Liver (tissue), 9 donors: Measurements from ENCODE around the gene C19orf47. TPM values are rescaled to one million over a fixed set of nuclear protein-coding genes. Genes with fewer than 3 reads are reported as not detected.

ENCODE experiments used
- DNase-seq: peaks from one replicate; pipeline ENCODE4 v3.0.0-alpha.2; 2017; ENCODE audit warnings: low spot score
- H3K27ac ChIP-seq, 2 donors: one replicate each; pipeline ENCODE4 v1.7.0; 2013; ENCODE audit warnings: inconsistent platforms in 2 of 2, low read length in 2 of 2, control low read depth in 1 of 2, low read depth in 1 of 2, mild to moderate bottlenecking in 1 of 2
- H3K27me3 ChIP-seq, 4 donors: one replicate each; pipeline versions ENCODE4 v1.6.1 to v1.7.0; 2013; ENCODE audit warnings: low read length in 3 of 4, inconsistent platforms in 1 of 4, mild to moderate bottlenecking in 1 of 4, moderate library complexity in 1 of 4; ENCODE audit not compliant: control insufficient read depth in 4 of 4, insufficient read depth in 4 of 4
- H3K36me3 ChIP-seq, 4 donors: one replicate each; pipeline versions ENCODE4 v1.6.1 to v1.7.0; 2013; ENCODE audit warnings: low read length in 3 of 4, mild to moderate bottlenecking in 3 of 4, low read depth in 1 of 4, moderate library complexity in 1 of 4; ENCODE audit not compliant: control insufficient read depth in 4 of 4, insufficient read depth in 3 of 4
- H3K4me1 ChIP-seq, 4 donors: one replicate each; pipeline versions ENCODE4 v1.6.1 to v1.7.0; 2013; ENCODE audit warnings: low read length in 3 of 4, mild to moderate bottlenecking in 3 of 4, moderate library complexity in 1 of 4; ENCODE audit not compliant: control insufficient read depth in 4 of 4, insufficient read depth in 4 of 4
- H3K4me3 ChIP-seq, 3 donors: one replicate each; pipeline versions ENCODE4 v1.6.1 to v1.7.0; 2013; ENCODE audit warnings: low read length in 3 of 3, control low read depth in 1 of 3, low read depth in 1 of 3, mild to moderate bottlenecking in 1 of 3
- H3K9ac ChIP-seq, 2 donors: one replicate each; pipeline ENCODE4 v1.7.0; 2013; ENCODE audit warnings: low read length in 2 of 2, mild to moderate bottlenecking in 2 of 2, moderate library complexity in 2 of 2, control low read depth in 1 of 2, low read depth in 1 of 2
- H3K9me3 ChIP-seq, 4 donors: one replicate each; pipeline versions ENCODE4 v1.6.1 to v1.7.0; 2013; ENCODE audit warnings: low read length in 3 of 4; ENCODE audit not compliant: control insufficient read depth in 4 of 4
- FOXA1 ChIP-seq: IDR thresholded peaks from 2 replicates; pipeline ENCODE4 v1.6.1; 2016; ENCODE audit warnings: antibody characterized with exemption
- FOXA2 ChIP-seq: IDR thresholded peaks from 2 replicates; pipeline ENCODE4 v1.6.1; 2016; ENCODE audit warnings: antibody characterized with exemption
- HNF4G ChIP-seq: IDR thresholded peaks from 2 replicates; pipeline ENCODE4 v1.6.1; 2016; ENCODE audit warnings: antibody characterized with exemption
- JUND ChIP-seq, 2 donors: IDR thresholded peaks; 2 replicates each; pipeline ENCODE4 v1.6.1; 2016; ENCODE audit warnings: antibody characterized with exemption in 2 of 2
- SP1 ChIP-seq: IDR thresholded peaks from 2 replicates; pipeline ENCODE4 v1.6.1; 2018; ENCODE audit warnings: antibody characterized with exemption, mild to moderate bottlenecking
- YY1 ChIP-seq: IDR thresholded peaks from 2 replicates; pipeline ENCODE4 v1.6.1; 2016; ENCODE audit warnings: antibody characterized with exemption, mild to moderate bottlenecking
- WGBS: extraction: QIAGEN DNeasy Blood & Tissue Kit; methylation state at CpG from one replicate; pipeline ENCODE4 v1.1.7; 2013; 5-methylcytosine and 5-hydroxymethylcytosine counted together
- polyA plus RNA-seq, 2 donors: library from polyadenylated mRNA; stranded (reverse) in 1 of 2; unstranded in 1 of 2; fragments of 200-250 nt in 1 of 2; fragments of >200 nt in 1 of 2; fragmentation: Nextera tagmentation in 1 of 2; extraction: Ambion mirVana in 1 of 2; gene quantifications; one replicate each; pipeline versions ENCODE4 v1.2.1 to v1.2.3, GENCODE V29; 2013 to 2015
- total RNA-seq, 2 donors: library from RNA; depleted of rRNA; stranded (reverse); fragments of >200 nt; gene quantifications; one replicate each; pipeline ENCODE4 v1.2.3, GENCODE V29; 2014
- TF ChIP-seq, protein P1 (sequence below): fragments of 150-350 bp; IDR thresholded peaks from 2 replicates; pipeline ENCODE4 v1.5.1; 2017; ENCODE audit warnings: improper control_type of control experiment, low read depth, low read length; ENCODE audit not compliant: missing input control
- TF ChIP-seq, protein P2 (sequence below): IDR thresholded peaks from 2 replicates; pipeline ENCODE4 v1.6.1; 2016; ENCODE audit warnings: antibody characterized with exemption
- TF ChIP-seq, protein P3 (sequence below): IDR thresholded peaks from 2 replicates; pipeline ENCODE4 v1.6.1; 2016; ENCODE audit warnings: antibody characterized with exemption, mild to moderate bottlenecking
- donor health status: healthy.
- donor health status: healthy.
- donor health status: healthy.
- donor health status: healthy.
- donor health status: healthy.

C19orf47 gene
- total and polyA plus RNA-seq, 4 donors, result 3.9 to 6.0 (median 5.0) TPM

DNA sequence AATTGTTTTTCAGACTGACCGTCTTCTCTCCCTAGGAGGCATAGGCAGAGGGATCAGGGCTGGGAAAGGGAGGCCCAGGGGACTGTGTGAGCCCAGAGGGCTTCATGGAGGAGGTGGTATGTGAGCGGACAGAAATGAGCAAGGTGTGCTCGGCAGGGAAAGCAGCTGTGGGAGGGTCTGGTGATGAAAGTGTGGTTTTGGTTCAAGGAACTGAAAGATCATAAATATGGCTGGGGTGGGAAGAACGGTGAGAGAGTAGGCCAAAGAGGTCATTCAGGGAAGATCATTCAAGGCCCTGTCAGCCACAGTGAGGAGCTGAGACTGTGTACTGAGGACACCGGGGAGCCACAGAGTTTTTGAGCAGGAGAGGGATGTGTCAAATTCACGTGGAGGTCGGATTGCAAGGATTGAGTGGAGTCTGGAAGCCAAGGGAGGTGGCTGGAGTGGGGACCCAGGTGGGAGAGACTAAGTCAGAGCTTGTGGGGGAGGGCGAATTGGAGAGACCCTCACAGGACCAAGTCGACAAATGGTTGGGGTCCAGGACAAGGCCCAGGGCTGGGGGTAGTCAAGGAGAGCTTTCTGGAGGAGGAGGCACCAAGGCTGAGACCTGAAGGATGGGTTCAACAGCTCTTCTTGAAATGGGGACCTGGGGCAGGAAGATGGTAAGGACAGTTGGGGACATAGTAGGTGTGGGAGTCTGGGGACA lies 7.9 kb upstream of the C19orf47 start:
- no peak overlapping the region for H3K4me3 ChIP-seq
- no peak for TF ChIP-seq SP1
- TF ChIP-seq FOXA1, result no peak
- TF ChIP-seq JUND (IDR thresholded peaks at IDR 0.05), result no peak
- TF ChIP-seq HNF4G, result no peak
- H3K9me3 ChIP-seq, result no peaks in the 10 kb centered on the region
- peaks cover 0 to 2% (median 0%) of the 10 kb centered on the region in 4 donors for H3K36me3 ChIP-seq
- DNase-seq, result no peak
- H3K27me3 ChIP-seq, result no peaks in the 10 kb centered on the region
- no peak overlapping the region for H3K9ac ChIP-seq
- 89% methylated on average over 9 of the region's 9 CpGs for WGBS
- H3K4me1 ChIP-seq, result peaks cover 0 to 14% (median 3%) of the 10 kb centered on the region in 4 donors
- no peak overlapping the region for H3K27ac ChIP-seq

DNA sequence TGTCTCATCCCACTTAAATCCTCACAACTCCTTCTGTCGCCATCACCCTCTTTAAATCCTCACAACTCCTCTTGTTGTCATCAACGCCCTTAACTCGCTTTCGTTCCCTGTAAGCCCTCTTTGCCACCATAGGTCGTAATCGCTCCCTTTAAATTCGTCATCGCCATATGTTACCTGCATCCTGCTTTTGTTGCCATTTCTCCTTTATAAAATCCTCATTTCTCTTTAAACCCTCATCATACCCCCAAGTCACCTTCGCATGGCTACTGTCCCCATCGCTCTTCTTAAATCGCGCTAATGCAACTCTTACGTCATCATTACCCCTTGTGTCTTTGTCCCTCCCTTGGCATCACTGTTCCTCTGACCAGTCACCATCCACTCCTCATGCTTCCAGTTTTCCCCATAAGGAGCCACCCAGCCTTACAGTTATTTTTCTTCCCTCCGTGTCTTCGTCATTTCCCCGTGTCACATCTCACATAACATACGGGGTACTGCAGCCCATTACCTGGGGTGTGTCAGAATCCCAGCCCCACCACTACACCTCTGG lies 837 bp upstream of the C19orf47 start:
- Histone ChIP-seq H3K4me3 (peak overlapping the region; percentile 85 to 92 (median 87)), H3K27me3 (no peaks in the 10 kb centered on the region), H3K9ac (peak overlapping the region; percentile 57), H3K36me3 (peaks cover 0 to 2% (median 0%) of the 10 kb centered on the region in 4 donors), H3K4me1 (peaks cover 0 to 19% (median 14%) of the 10 kb centered on the region in 4 donors), H3K27ac (peak overlapping the region in 1 of 2 donors; percentile 68), H3K9me3 (no peaks in the 10 kb centered on the region)
- no peak for DNase-seq
- no peak for TF ChIP-seq YY1
- 29% methylated on average over 17 of the region's 17 CpGs for WGBS

DNA sequence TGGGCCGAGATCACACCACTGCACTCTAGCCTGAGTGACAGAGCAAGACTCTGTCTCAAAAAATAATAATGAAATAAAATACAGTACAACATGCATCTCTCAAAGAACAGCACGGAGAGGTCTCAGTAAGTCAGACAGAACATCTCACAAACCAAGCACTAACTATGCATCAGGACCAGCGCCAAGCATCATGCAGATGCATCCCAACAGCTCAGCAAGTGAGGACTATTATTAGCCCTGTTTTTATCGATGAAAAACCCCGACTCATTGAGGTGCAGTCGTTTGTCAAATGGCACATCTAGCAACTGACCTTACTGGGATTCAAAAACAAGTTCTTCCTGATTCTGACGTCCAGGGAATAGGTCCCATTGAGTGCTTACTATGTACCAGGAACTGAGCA lies 3.8 kb downstream of the C19orf47 start:
- H3K9ac ChIP-seq, result no peak overlapping the region
- TF ChIP-seq, protein P1, sequence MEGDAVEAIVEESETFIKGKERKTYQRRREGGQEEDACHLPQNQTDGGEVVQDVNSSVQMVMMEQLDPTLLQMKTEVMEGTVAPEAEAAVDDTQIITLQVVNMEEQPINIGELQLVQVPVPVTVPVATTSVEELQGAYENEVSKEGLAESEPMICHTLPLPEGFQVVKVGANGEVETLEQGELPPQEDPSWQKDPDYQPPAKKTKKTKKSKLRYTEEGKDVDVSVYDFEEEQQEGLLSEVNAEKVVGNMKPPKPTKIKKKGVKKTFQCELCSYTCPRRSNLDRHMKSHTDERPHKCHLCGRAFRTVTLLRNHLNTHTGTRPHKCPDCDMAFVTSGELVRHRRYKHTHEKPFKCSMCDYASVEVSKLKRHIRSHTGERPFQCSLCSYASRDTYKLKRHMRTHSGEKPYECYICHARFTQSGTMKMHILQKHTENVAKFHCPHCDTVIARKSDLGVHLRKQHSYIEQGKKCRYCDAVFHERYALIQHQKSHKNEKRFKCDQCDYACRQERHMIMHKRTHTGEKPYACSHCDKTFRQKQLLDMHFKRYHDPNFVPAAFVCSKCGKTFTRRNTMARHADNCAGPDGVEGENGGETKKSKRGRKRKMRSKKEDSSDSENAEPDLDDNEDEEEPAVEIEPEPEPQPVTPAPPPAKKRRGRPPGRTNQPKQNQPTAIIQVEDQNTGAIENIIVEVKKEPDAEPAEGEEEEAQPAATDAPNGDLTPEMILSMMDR, result no peak
- TF ChIP-seq, protein P2, sequence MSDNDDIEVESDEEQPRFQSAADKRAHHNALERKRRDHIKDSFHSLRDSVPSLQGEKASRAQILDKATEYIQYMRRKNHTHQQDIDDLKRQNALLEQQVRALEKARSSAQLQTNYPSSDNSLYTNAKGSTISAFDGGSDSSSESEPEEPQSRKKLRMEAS, result no peak
- no peak for TF ChIP-seq FOXA2
- TF ChIP-seq, protein P3, sequence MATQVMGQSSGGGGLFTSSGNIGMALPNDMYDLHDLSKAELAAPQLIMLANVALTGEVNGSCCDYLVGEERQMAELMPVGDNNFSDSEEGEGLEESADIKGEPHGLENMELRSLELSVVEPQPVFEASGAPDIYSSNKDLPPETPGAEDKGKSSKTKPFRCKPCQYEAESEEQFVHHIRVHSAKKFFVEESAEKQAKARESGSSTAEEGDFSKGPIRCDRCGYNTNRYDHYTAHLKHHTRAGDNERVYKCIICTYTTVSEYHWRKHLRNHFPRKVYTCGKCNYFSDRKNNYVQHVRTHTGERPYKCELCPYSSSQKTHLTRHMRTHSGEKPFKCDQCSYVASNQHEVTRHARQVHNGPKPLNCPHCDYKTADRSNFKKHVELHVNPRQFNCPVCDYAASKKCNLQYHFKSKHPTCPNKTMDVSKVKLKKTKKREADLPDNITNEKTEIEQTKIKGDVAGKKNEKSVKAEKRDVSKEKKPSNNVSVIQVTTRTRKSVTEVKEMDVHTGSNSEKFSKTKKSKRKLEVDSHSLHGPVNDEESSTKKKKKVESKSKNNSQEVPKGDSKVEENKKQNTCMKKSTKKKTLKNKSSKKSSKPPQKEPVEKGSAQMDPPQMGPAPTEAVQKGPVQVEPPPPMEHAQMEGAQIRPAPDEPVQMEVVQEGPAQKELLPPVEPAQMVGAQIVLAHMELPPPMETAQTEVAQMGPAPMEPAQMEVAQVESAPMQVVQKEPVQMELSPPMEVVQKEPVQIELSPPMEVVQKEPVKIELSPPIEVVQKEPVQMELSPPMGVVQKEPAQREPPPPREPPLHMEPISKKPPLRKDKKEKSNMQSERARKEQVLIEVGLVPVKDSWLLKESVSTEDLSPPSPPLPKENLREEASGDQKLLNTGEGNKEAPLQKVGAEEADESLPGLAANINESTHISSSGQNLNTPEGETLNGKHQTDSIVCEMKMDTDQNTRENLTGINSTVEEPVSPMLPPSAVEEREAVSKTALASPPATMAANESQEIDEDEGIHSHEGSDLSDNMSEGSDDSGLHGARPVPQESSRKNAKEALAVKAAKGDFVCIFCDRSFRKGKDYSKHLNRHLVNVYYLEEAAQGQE, result no peak
- DNase-seq, result no peak
- H3K4me3 ChIP-seq, result no peak overlapping the region
- 84% methylated on average over 7 of the region's 7 CpGs for WGBS
- no peaks in the 10 kb centered on the region for H3K27me3 ChIP-seq
- H3K9me3 ChIP-seq, result no peaks in the 10 kb centered on the region
- peaks cover 0 to under 1% (median under 1%) of the 10 kb centered on the region in 4 donors for H3K36me3 ChIP-seq
- H3K27ac ChIP-seq, result no peak overlapping the region
- H3K4me1 ChIP-seq, result peaks cover 0 to 17% (median 13%) of the 10 kb centered on the region in 4 donors
